G401 (cell line): ENCODE results near the gene RGS1. TPM values are rescaled to one million over a fixed set of nuclear protein-coding genes. Genes with fewer than 3 reads are reported as not detected.
"Not testable (repeated sequence)": the region's sequence is repeated elsewhere in the genome, so short reads cannot be mapped to it uniquely, and the experiment has no call there.

ENCODE experiments used
- DNase-seq: peaks from one replicate; pipeline ENCODE4 v3.0.0-alpha.2; 2015; ENCODE audit warnings: low spot score
- in situ Hi-C: cut with HindIII; loops from 2 replicates; pipeline ENCODE4 v1.10.0; 2016; ENCODE audit warnings: low sequenced_read_pairs, mixed read lengths
- total RNA-seq: library from RNA; depleted of rRNA; stranded (reverse); fragments of >200 nt; shearing (Covaris generic); gene quantifications from 2 replicates; pipeline ENCODE4 v1.2.3, GENCODE V29; 2014; rRNA removed

RGS1 gene, protein sequence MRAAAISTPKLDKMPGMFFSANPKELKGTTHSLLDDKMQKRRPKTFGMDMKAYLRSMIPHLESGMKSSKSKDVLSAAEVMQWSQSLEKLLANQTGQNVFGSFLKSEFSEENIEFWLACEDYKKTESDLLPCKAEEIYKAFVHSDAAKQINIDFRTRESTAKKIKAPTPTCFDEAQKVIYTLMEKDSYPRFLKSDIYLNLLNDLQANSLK
- 74.0 and 79.0 TPM in 2 replicates for total RNA-seq

DNA sequence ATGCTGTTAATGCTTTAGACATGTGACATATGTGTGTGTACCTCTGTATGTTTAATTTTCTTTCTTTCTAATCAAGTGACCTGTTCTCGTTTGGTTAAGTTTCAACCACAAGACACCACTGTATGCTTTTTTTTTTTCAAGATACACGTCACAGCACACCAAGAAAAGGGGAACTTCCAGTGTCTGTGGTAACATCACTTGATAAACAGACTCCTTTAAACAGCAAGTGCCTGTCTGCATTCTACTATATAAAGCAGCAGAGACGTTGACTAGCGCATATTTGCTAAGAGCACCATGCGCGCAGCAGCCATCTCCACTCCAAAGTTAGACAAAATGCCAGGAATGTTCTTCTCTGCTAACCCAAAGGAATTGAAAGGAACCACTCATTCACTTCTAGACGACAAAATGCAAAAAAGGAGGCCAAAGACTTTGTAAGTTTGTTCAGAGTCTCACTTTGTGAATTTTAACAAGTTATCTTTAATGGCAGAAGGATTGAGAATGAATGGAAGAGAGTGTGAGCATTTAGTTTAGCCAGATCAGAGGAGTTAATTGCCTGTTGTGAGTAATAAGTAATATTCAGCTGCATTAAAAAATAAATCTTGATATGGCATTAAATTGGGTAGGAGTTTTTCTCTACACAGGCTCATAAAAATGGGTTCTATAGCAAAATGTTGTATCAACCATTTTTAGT is at the start of gene RGS1:
Gene RGS1 (plus strand): TSS at position 275 of the 691 bp plus-strand sequence. CDS start 20 bp downstream, at position 295.
- in situ Hi-C loops: no loop called here
- DNase-seq: no peak

DNA sequence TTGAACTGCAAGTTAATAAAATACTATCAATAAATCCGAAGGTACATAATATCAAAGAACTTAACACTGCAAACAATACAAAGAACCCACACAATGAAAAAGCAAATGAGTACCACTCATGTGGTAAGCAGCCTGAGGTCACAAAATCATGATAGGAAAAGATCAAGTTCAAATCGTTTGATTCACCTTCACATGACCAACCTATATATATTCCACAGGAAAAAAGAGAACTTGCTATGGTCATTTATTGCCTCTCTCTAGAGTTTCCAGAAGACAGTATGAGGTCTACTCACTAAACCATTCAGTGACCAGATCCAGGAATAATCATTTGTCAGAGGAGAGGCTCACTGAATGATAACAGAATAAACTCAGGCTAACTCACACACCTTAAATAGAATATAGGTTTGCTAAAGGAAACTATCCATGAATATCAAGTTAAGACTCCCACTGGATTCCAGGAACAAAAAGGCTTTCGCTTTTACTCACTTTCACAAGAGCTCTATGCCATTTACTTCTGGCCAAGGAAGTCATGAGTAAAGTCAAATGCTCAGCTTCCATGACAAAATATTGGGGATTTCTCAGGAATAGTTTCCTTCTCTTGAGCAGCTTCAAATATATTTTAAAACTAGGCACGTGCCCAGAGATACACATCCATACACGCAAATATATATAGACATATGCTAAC is 48.3 kb upstream of the RGS1 start:
- in situ Hi-C loops: no loop called here
- DNase-seq: no peak

DNA sequence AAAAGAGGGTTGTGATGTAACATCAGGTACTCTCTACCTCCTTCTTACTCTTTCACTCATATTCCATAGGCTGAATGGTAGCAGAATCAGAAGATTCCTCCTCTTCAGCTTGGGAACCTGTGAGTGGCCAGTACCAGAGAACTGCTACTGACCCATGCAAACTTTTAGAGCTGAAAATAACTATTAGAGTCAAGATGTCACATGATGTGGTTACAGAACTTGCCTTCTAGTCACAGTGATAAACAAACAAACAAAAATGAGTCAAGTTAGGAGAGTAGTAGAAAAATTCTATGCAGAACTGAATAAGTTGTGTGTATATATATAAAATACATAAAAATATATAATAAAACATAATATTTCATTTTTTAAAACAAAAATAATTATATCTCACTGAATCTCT is 47.6 kb upstream of the RGS1 start:
- no peak for DNase-seq
- in situ Hi-C loops: no loop called here

DNA sequence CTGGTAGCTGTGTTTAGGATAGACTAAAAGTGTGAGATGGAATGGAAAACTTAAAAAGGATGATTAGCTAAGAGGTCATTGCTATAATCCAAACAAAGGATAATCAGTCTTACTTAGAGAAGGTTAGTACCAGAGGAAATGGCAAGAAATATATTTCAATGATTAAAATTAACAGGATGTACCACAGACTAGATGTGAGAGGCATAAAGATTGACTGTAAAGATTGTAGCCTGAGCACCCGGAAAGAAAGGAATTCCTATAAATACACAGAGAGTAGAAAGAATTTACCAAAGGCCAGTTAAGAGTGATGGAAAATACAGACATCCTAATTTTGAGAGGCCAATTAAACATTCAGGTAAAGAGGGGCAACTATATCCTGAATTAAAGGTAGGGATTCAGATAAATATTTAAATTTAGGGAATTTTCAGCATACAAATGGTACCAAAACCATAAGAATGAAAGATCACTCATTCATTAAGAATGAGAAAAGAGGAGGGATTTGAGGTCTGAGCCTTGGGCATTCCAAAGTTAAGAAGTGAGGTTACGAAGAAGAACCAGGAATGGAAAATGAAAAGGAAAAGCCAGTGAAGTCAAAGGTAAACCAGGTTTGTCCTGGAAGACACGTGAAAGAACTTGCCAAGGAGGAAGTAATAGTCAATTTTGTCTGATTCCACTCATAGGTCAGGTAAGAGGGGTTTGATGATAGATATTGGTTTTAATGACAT is 46.4 kb upstream of the RGS1 start:
- in situ Hi-C loops: no loop called here
- peak; percentile 30 for DNase-seq

DNA sequence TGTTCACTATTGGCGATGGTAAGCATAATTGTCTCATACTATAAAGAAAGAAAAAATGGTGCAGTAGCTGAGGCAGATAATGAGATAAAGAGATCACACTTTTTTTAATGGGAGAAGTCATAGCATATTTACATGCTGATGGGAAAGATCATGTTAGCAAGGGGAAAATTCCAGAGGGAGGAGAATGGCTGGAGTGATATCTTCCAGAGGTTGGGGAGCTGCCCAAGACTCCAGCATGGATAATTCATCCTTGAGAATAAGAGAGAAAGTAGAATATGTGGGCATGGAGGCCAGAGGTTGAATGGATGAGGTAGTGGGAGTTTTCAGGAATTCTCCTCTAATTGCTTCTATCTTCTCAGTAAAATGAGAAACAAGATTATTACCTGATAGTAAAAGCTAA is 45.8 kb upstream of the RGS1 start:
- in situ Hi-C loops: no loop called here
- no peak for DNase-seq

DNA sequence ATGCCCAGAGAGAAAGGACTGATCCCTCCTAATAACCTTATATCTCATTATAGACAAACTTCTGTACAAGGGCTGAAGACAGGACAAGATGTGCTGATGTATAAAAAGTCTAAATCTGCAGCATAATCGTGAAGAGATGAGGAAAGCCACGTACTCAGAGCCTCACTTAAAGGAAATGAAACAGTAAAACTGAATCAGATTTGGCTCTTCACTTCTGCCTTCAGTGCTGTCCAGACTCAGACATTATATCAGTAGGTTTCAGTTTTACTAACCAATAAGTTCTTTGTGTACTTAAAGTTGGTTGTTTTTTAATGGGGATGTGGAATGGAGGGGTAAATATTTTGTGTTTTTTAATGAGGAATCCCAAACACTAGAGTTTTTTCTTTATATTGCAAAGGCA is 45.3 kb upstream of the RGS1 start:
- in situ Hi-C loops: no loop called here
- DNase-seq: no peak

DNA sequence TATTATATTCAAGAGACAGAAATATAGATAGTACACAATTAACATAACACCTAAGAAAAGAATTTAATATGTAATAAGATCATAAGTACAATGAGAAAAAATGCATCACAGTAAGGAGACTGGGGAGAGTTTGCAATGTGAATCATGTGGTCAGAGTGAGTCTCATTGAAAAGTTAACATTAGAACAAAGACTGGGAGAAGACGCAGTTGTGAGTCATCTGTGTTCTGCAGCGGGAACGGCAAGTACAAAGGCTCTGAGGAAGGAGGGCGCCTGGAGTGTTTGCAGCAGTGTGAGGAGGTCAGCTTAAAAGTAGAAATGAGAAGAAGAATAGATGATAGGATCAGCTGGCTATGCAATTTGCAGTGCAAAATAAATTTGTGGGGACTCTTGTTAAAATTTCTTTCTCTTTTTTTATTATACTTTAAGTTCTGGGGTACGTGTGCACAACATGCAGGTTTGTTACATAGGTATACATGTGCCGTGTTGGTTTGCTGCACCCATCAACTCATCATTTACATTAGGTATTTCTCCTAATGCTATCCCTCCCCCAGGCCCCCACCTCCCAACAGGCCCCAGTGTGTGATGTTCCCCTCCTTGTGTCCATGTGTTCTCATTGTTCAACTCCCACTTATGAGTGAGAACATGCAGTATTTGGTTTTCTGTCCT is 44.4 kb upstream of the RGS1 start:
- DNase-seq, in situ Hi-C loops: not testable (repeated sequence)

DNA sequence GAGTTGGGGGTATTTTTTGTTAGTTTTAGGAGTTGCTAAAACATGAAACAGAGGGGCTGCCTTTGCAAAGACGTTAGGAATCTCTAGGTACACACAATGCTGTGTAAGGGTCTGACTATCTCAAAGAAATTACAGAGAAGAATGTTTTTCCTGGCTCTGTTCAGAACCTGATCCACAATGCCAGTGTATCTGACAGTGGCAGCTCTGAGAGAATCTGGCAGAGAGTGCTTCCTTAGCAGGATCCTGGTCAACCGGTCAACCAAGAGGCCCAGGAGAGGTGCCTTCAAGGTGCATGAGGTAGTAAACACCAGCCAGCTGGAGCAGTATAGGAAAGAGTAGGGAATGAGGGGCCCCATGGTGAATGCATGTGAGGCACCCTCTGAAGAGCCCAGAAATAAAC is 40.9 kb upstream of the RGS1 start:
- DNase-seq: no peak
- in situ Hi-C loops: no loop called here

DNA sequence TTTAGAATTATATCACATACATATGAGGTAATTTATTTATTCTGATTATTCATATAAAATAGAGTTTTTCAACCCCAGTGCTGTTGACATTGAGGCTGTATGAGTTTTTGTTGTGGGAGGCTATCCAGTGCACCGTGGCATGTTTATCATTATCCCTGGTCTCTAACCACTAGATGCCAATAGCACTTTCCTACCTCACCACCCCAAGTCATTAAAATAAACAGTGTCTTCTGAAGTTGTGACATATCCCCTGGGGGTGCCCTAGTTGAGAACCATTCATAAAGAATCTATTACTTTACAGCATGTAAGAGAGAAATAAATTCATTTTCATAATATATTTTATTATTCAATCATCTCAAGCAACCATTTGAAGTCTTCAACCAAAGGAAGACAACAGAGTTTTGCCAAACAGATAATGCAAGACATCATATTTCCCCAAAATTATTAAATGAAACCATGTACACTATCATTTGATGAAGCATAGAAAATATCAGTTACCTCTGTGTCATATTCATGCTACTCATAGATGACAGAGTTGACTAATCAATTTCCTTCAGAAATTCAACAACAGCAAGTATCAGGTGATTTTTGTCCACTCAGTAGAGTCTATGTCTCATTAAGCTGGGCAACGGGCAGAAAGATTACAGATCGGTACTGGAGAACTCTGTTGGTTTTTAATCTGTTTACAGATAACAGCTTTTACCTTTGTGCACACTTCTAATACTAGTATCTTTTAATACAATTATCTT is 39.5 kb upstream of the RGS1 start:
- DNase-seq: no peak
- in situ Hi-C loops: no loop called here

DNA sequence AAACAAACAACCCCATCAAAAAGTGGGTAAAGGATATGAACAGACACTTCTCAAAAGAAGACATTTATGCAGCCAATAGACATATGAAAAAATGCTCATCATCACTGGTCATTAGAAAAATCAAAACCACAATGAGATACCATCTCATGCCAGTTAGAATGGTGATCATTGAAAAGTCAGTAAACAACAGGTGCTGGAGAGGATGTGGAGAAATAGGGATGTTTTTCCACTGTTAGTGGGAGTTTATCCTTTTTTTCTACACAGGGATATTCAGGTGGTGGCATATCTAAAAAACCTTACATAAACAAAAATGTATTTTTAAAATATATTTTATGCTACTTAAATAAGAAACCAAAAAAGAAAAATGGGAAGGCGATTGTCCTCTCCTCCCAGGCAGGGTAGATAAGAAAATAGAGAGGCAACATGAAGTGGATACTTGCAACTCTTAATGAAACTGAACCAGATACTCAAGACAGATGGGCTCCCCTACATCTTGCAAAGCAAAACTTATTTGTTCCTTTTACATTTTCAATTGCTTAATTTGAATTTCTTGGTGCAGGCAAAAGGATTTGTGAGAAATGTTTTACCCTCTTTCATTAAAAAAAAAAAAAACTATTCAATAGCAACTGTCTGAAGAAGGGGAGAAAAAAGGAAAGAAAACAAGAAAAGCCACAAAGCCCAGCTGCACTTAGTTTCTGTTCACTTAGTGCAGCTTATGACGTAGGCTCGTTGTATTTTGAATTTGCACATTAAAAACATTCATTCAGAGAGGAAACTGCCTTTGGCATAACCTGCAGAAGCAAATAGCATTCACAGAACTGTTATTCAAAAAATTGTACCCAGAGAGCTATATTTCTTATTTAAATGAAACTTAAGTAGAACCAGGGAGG is 36.9 kb upstream of the RGS1 start:
- no peak for DNase-seq
- in situ Hi-C loops: no loop called here

DNA sequence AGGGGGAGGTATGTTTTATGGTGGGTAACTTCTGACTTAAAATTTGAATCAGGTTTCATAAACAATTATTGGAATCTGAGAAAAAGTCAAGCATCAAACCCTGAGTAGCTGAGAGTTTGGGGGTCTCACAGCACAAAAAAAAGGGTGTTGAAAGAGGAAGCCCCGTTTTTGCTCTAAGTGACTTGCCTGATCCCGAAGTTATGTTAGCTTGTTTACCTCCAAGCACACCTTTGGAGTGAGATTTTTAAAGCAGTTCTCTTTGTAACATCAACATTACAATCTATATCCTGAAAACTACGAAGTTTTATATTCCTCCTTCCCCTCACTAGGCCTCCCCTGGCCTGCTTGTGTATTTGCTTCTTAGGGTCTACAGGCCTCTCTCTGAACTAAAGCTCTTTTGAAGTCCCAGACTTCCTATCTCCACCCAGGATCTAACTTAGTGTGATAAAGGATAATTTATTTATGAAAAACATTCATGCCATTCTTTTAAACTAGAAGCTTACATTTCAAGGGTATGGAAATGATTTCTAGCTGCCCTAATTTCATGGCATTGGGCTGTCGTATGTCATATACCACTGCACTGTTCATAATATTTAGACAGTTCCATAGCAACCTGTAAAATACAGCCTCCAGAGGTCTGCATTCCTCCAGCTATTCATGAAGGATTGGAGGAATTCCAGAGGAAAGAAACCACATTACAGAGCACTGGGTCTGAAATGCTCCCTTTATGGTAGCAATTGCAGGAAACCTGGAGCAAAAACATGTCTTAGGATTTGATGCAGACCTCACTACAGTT is 36.1 kb upstream of the RGS1 start:
- DNase-seq: no peak
- in situ Hi-C loops: no loop called here

DNA sequence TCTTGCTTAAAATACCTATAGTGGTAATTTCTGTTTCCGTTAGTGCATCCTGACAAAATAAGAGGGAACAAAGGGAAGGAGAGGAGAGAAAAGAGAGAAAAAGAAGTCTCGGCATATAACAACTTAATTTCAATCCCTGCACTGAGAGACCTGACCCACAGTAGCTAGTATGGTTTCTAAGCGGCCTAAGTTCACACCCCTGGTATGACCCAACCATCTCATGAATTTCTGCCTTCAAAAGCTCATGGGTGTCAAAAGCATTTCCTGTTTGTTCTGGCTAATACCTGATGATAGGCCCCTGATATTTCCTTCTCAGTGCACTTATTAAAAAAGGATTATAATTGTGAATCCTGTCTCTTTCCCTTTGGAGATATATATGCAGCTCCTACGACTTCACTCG is 32.1 kb upstream of the RGS1 start:
- DNase-seq: no peak
- in situ Hi-C loops: no loop called here

DNA sequence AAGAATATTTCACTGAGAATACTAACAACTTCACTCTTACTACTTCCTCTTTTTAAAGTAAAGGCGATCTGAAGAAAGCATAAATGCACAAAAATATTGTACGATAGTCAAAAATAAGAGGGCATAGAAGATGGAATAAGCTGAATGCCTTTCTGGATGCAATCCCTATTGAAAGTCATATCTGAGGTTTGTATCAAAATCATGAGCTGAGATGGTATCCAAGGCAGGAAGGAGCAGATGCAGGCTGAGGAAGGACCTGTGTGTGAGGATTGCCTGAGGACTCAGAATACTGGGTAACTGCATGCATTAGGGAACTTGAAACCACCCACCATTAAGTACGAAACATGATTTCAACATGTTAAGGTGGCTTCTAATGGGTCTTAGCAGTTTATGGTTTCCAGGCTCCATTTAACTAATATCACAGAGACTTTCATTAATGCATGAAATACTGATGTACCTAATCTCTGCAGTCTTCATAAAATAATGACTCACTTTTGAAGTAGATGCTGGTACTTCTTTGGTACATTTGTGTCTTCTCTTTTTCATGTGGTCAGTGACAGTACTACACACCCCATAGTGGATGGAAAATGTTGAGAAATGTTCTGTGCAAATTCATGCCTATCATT is 29.6 kb upstream of the RGS1 start:
- DNase-seq: no peak
- in situ Hi-C loops: no loop called here

DNA sequence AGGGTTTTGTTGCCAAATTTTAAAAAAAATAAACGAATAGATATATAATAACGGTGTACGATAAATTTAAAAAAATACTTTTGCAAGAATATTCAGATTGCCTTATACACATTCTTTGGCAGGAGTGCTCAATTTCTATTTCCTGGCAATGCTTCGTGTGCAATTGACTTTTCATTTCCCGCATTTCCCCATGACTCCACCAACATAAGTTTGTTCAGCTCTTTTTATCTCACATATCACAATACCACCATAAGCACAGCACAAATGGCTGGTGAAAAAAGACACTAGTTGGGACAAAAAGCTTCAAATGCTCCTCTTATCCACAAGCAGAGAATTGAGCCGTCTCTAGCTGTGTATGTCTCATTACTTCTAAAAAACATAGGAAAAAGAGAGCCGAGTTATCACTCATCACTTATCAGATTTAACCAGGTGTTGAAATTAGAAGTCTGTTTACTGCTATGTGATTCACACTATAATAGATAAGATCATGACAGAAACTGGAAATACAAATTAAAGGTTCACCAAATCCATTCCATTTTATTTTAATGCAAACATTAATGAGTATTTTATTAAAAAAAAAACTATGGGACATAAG is 28.9 kb upstream of the RGS1 start:
- DNase-seq: no peak
- in situ Hi-C loops: no loop called here

DNA sequence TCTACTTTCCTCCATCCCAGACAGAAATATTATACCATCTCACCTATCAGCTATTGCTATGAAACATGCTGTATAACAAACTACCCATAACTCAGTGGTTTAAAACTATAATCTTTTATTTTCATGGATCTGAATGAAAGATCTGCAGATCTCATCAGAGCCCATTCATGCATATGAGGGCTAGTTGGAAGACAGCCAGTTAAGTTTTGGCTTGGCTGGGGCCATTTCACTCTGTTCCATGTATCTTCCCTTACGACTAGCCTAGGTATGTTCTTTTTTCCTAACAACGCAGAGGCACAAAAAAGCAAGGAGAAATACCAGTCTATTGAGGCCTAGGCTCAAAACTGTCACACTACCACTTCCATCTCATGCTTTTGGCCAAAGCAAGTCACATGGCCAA is 28.1 kb upstream of the RGS1 start:
- in situ Hi-C loops: no loop called here
- DNase-seq: no peak

DNA sequence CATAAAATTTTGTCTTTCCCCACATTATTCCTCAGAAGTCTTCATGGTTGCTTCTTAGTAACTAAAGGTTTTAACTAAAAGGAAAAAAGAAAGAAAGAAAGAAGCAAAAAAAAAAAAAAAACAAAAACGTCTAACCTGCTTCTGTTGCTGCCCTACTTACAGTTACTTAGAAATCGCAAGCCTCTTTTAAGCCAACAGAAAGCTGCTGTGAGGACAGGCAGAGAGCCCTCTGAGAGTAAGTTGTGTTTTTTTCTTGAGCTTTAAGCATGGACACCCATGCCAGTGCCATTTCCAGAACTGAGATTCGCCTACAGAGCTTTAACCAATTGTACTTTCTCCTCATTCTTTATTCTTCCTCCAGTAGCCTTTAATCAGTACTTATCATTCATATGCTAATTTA is 25.6 kb upstream of the RGS1 start:
- in situ Hi-C loops: no loop called here
- no peak for DNase-seq
